Activated CD4-positive, alpha-beta T cell treated with anti-CD3 and anti-CD28 coated beads, Interleukin-2, amount 10 ng/mL, durations not matched to agents 7 days and 5 days (primary cell): ENCODE results near the gene VTCN1. TPM values are rescaled to one million over a fixed set of nuclear protein-coding genes. Genes with fewer than 3 reads are reported as not detected.

Source experiments
- CTCF ChIA-PET: fragments of 350-600 bp; sonication (Branson Sonifier 250); formaldehyde crosslinking; loops from one replicate; lab custom pipeline; 2021; ENCODE audit warnings: antibody characterized with exemption; lab: Charles Lee
- POLR2A ChIA-PET: fragments of 350-600 bp; sonication (Branson Sonifier 250); formaldehyde crosslinking; loops from one replicate; lab custom pipeline; 2021; ENCODE audit warnings: antibody characterized with exemption; lab: Charles Lee
- DNase-seq: peaks from one replicate; pipeline ENCODE4 v3.0.0-alpha.2; 2020
- H3K27ac Mint-ChIP-seq: one replicate; pipeline ENCODE4 v1.8.0; 2021; ENCODE audit warnings: mild to moderate bottlenecking, moderate library complexity, mixed read lengths
- H3K27me3 Mint-ChIP-seq: one replicate; pipeline ENCODE4 v1.8.0; 2021; ENCODE audit warnings: mixed read lengths
- H3K36me3 Mint-ChIP-seq: one replicate; pipeline ENCODE4 v1.8.0; 2021; ENCODE audit warnings: low read depth, mixed read lengths
- H3K4me1 Mint-ChIP-seq: one replicate; pipeline ENCODE4 v1.8.0; 2021; ENCODE audit warnings: mixed read lengths
- H3K4me3 Mint-ChIP-seq: one replicate; pipeline ENCODE4 v1.8.0; 2021; ENCODE audit warnings: mild to moderate bottlenecking, moderate library complexity, mixed read lengths
- H3K9me3 Mint-ChIP-seq: one replicate; pipeline ENCODE4 v1.8.0; 2021; ENCODE audit warnings: mixed read lengths
- microRNA-seq: library from miRNA; unstranded; fragments of <30 nt; microRNA quantifications from one replicate; pipeline ENCODE4 v1.2.0, GENCODE V29; 2021; ENCODE audit warnings: borderline microRNAs expressed, borderline replicate concordance
- total RNA-seq, 2 experiments: library from RNA; stranded (reverse); gene quantifications; one replicate each; pipeline ENCODE4 v1.2.3, GENCODE V29; 2021

The VTCN1 gene
- total RNA-seq, 2 experiments from 2014 or later = not detected

GRCh38 chr1:117093870-117094621, 116.7 kb downstream of the VTCN1 start:
- ChIA-PET CTCF (interaction anchor here (1.1 to 5.2 kb wide), 9 partner anchors 12 to 34 kb away, joined by 3 to 32 read pairs (median 5); partner anchors contain the start of gene TTF2), POLR2A (no interaction called here)
- Mint-ChIP-seq H3K36me3 (peaks cover 75% of the 10 kb centered on the region), H3K4me1 (peaks cover 23% of the 10 kb centered on the region), H3K4me3 (no peak overlapping the region), H3K27ac (peak overlapping the region; percentile 33), H3K9me3 (no peaks in the 10 kb centered on the region), H3K27me3 (no peaks in the 10 kb centered on the region)
- DNase-seq = peak; percentile 57

Small RNAs within 50 kb of the gene (microRNA-seq; reads per million reads assigned to microRNA genes)
- gene MIR942 = 155 reads per million, percentile 74 among the genes with 10 or more reads in this experiment

Other genes starting within 250 kb of the VTCN1 start
- 1 to 10 TPM; 3.4 to 4.2 TPM for gene CD101, start 209.2 kb downstream of the VTCN1 start, total RNA-seq
- gene TTF2, start 150.6 kb downstream of the VTCN1 start, total RNA-seq = 100 to 1,000 TPM; 123 to 133 TPM
- gene TRIM45, start 89.2 kb downstream of the VTCN1 start, total RNA-seq = under 1 TPM; 0.33 to 0.47 TPM
- gene MAN1A2, start 156.5 kb upstream of the VTCN1 start, total RNA-seq = 10 to 100 TPM; 35.0 to 38.8 TPM